ENCODE results near the gene NKX1-1. TPM values are rescaled to one million over a fixed set of nuclear protein-coding genes. Genes with fewer than 3 reads are reported as not detected.

NKX1-1 gene
- total RNA-seq, 2 donors from 2014 or later, result not detected

DNA sequence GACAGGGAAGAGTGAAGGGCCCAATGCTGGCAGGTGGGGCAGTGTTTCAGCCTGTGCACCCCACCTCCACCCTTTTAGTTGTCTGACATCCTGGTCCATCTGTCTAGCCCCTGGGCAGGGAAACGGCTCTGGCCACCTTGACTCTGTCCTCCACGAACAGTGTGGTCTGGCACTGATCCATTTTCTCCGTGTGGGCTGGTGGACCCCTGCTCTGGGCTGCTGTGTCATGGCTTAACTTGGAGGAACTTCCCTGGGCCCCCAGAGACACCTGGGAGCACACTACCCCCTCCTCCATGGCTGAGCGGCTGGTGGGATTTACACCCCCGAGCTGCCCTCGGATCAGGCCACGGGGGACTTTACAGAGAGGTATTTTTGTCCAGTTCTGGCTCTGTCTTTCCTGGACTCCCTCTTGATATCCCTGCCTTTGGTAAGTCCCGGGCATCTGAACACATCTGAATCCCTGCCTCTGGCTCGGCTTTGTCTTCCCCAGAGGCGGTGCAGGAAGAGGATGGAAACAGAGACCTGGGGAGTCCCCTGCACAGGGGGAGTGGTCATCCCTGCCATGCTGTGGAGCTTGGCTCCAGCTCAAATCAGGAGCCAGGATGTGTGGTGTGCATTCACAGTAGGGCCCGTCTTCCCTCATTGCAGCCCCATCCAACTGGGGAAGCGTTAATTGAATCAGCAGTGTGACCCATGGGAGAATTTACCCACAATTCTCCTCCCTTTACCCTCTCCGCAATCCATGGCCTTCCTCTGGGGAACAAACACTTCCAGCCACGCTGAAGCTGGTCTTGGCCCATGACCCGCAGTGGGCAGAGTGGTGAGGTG is 6.3 kb upstream of the NKX1-1 start:
- ATAC-seq (no peak), DNase-seq (ENCODE audit: low spot score) (no peak)
- H3K27me3 Mint-ChIP-seq, result peaks cover 35 to 36% of the 10 kb centered on the region in 2 donors
- H3K4me1 Mint-ChIP-seq (ENCODE audit: low read depth in 2 of 2), result peaks cover 0 to 3% of the 10 kb centered on the region in 2 donors
- no peaks in the 10 kb centered on the region for H3K36me3 Mint-ChIP-seq
- H3K27ac Mint-ChIP-seq, result no peak overlapping the region
- H3K4me3 Mint-ChIP-seq, result no peak overlapping the region
- no peaks in the 10 kb centered on the region for H3K9me3 Mint-ChIP-seq

GRCh38 chr4:1411436-1412375 is 5.5 kb upstream of the NKX1-1 start:
- Mint-ChIP-seq H3K27ac (no peak overlapping the region), H3K4me3 (no peak overlapping the region), H3K4me1 (ENCODE audit: low read depth in 2 of 2) (peaks cover 0 to 3% of the 10 kb centered on the region in 2 donors), H3K9me3 (no peaks in the 10 kb centered on the region), H3K36me3 (no peaks in the 10 kb centered on the region), H3K27me3 (peaks cover 39 to 40% of the 10 kb centered on the region in 2 donors)
- DNase-seq (ENCODE audit: low spot score) (no peak), ATAC-seq (no peak)

DNA sequence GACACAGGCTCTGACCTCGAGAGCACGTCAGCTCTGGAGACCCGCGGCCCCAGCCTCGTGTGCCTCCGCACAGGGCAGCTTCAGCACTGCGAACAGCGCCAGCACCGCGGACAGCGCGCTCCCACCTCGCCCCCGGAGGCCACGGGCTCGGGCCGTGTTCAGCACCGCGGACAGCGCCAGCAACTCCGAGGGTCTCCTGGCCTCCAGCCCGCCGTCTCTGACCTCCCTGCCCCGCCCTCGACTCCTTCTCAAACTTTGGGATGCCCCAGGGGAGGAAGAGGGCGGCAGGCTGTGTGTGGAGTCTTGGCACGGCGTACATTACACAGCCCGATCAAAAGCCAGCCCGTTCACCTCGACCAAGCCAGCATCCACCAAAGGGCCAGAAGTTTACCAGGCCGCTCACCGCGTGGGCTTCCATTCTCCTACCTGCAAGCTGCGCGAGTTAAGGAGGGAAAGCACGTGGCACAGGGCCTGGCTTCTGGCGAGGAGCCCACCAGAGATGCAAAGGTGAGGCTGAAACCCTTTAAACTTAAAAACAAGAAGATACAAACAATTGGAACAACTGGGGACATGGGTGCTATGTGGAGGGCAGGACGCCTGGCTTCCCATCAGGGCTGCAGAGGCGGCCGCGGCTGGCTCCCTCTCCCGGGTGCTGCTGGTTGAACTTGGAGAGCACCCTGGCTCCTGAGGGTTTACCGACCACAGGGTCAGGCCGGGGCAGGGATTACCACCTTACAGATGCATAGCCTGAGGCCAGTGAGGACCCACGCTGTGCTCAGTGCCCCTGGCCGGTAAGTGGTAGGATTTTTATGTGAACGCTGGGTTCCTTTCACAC is 4.5 kb upstream of the NKX1-1 start:
- H3K4me3 Mint-ChIP-seq, result no peak overlapping the region
- no peaks in the 10 kb centered on the region for H3K36me3 Mint-ChIP-seq
- H3K9me3 Mint-ChIP-seq, result no peaks in the 10 kb centered on the region
- no peak overlapping the region for H3K27ac Mint-ChIP-seq
- peaks cover 0 to 3% of the 10 kb centered on the region in 2 donors for H3K4me1 Mint-ChIP-seq (ENCODE audit: low read depth in 2 of 2)
- H3K27me3 Mint-ChIP-seq, result peaks cover 33% of the 10 kb centered on the region in 2 donors
- no peak for DNase-seq (ENCODE audit: low spot score)
- peak; percentile 52 to 79 for ATAC-seq

DNA sequence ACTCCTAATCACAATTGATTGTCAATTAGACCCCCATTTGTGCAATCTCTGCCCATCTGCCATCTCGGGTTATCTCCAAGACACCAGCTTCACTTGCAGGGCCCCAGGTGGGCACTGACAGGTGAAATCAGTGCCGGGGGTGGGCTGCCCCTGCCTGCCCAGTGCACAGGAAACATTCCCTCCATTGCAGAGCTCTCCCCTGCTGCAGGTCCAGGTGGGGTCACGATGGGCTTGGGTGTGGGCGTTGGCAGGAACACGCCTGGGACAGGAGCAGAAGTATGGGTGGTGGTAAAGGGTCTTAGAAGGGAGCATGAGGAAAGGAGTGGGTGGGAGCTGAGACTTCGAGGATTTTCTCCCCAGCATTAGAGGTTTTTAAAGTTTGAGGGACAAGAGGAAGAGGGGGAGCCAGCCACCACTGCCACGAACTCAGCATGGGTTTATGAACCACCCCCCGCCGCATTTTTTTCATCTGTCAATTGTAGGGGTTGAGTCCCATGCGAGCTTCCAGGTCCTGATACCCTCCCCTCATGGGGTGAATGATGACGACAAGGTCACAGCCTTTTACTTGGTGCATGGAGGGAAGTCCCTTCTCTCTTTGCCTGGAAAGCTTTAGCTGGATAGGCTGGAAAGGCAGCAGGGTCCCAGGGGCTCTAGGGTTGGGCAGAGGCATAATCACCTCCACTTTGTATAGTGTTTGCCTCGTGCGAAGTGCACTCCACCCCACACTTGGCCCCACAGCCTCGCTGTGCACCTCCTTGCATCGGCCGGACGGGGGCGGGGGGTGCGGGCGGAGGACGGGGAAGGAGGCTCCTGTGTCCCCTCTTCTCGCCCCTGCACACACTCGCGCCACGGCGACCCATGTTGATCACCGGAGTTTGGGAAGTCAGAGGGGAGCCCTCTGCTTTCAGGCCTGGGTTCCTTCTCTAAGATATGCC is 3.5 kb upstream of the NKX1-1 start:
- H3K36me3 Mint-ChIP-seq, result no peaks in the 10 kb centered on the region
- no peaks in the 10 kb centered on the region for H3K9me3 Mint-ChIP-seq
- ATAC-seq (no peak), DNase-seq (ENCODE audit: low spot score) (no peak)
- peaks cover 32 to 40% of the 10 kb centered on the region in 2 donors for H3K27me3 Mint-ChIP-seq
- no peak overlapping the region for H3K27ac Mint-ChIP-seq
- H3K4me3 Mint-ChIP-seq, result no peak overlapping the region
- peaks cover 0 to 3% of the 10 kb centered on the region in 2 donors for H3K4me1 Mint-ChIP-seq (ENCODE audit: low read depth in 2 of 2)

GRCh38 chr4:1409079-1409478 is 2.8 kb upstream of the NKX1-1 start:
- Mint-ChIP-seq H3K36me3 (no peaks in the 10 kb centered on the region), H3K9me3 (no peaks in the 10 kb centered on the region), H3K4me1 (ENCODE audit: low read depth in 2 of 2) (peaks cover 0 to 3% of the 10 kb centered on the region in 2 donors), H3K27ac (no peak overlapping the region), H3K4me3 (no peak overlapping the region), H3K27me3 (peaks cover 32 to 40% of the 10 kb centered on the region in 2 donors)
- no peak for ATAC-seq
- DNase-seq (ENCODE audit: low spot score), result no peak

- Mint-ChIP-seq H3K36me3 (no peaks in the 10 kb centered on the region), H3K9me3 (no peaks in the 10 kb centered on the region), H3K4me1 (ENCODE audit: low read depth in 2 of 2) (peaks cover 0 to 3% of the 10 kb centered on the region in 2 donors), H3K27me3 (peaks cover 33 to 40% of the 10 kb centered on the region in 2 donors), H3K27ac (no peak overlapping the region), H3K4me3 (no peak overlapping the region)
- DNase-seq (ENCODE audit: low spot score), result no peak
- no peak for ATAC-seq
Measured at GRCh38 chr4:1408418-1408817, 2.2 kb upstream of the NKX1-1 start.

DNA sequence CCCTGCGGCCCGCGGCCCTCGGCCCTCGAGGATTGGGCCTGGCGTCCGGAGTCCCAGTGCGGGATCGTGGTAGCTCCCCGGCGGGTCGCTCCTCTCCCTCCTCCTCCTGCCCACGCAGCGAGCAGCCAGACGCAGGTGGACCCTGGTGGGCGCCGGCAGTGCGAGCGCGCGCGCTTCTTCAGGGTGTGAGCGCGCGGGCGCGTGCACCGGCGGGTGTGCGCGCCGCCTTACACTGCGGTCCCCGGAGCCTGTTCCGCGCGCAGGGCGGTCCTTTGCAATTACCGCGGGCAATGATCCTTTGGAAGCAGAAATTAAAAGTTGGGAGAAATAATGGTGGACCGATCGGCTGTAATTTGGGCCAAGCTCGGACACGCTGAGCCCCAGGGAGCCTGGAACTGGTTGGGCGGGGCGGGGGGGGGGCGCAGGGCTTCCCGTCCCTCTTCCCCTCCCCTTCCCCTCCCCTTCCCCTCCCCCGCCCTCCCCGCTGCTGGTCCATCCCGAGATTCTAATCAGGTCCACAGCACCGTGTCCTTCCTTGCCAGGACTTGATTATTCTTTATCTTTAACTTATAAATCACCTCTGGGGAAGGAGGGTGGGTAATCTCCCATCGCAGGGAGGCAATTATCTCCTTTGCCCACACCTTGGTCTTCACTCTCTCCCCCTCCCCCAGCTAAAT is 1.6 kb upstream of the NKX1-1 start:
- ATAC-seq (no peak), DNase-seq (ENCODE audit: low spot score) (no peak)
- Mint-ChIP-seq H3K27ac (no peak overlapping the region), H3K9me3 (no peaks in the 10 kb centered on the region), H3K4me1 (ENCODE audit: low read depth in 2 of 2) (peaks cover 0 to 3% of the 10 kb centered on the region in 2 donors), H3K27me3 (peaks cover 33 to 40% of the 10 kb centered on the region in 2 donors), H3K36me3 (no peaks in the 10 kb centered on the region), H3K4me3 (no peak overlapping the region)

DNA sequence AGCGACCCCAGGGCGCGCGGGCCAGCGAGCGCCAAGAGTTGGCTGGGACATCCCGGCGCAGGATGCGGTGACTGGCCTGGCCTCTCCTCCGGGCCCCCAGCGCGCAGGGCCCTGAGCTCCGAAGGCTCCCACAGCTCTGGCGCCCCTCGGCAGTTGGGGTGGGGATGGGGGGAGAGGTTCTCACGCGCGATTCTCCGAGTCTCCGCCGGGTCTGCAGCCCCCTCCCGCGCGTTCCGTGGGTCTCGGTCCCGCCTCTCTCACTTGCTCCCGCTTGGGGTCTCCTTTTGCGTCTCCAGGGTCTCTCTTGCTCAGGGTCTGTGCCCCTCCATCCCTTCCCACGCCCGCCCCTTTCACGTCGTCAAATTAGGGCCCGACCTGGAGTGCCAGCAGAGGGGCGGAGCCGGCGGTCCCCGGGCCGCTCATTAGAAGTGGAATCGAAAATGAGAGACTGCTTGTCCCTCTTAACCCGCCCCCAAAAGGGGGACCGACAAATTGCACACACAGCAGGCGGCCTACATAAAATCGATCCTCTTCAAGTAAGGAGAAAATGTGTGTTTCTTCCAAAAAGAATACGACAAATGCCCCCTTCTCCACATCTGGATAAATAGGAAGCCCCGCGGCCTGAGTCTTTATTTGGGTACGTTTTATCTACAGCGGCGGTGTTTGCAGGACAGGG is 877 bp upstream of the NKX1-1 start:
- no peak overlapping the region for H3K4me3 Mint-ChIP-seq
- H3K36me3 Mint-ChIP-seq, result no peaks in the 10 kb centered on the region
- H3K9me3 Mint-ChIP-seq, result no peaks in the 10 kb centered on the region
- H3K4me1 Mint-ChIP-seq (ENCODE audit: low read depth in 2 of 2), result peaks cover 0 to 3% of the 10 kb centered on the region in 2 donors
- ATAC-seq (no peak), DNase-seq (ENCODE audit: low spot score) (no peak)
- H3K27ac Mint-ChIP-seq, result no peak overlapping the region
- peaks cover 35 to 40% of the 10 kb centered on the region in 2 donors for H3K27me3 Mint-ChIP-seq

GRCh38 chr4:1405636-1406393 is 427 bp downstream of the NKX1-1 start:
- ATAC-seq, result no peak

DNA sequence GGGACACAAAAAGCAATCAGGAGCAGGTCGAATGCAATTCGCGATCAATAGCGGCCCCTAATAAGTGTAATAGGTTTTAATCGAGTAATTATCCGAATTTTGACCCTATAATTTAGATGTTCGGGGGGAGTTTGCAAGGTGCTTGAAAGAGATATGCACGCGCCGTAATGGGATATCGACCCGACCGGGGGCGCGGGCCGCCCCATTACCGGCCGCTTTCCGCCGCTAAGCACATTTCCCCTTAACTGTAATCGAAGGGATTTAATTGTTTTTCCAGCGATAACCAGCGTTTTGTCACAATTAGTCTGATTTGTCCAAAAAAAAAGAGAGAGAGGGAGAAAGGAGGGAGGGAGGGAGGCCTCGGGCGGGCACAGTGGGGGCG is 997 bp downstream of the NKX1-1 start:
- Mint-ChIP-seq H3K9me3 (no peaks in the 10 kb centered on the region), H3K27me3 (peaks cover 30 to 32% of the 10 kb centered on the region in 2 donors), H3K36me3 (no peaks in the 10 kb centered on the region), H3K4me3 (no peak overlapping the region), H3K4me1 (ENCODE audit: low read depth in 2 of 2) (no peaks in the 10 kb centered on the region), H3K27ac (no peak overlapping the region)
- ATAC-seq (no peak), DNase-seq (ENCODE audit: low spot score) (no peak)

More at GRCh38 chr4:1405636-1406393, 427 bp downstream of the NKX1-1 start:
- Mint-ChIP-seq H3K27ac (no peak overlapping the region), H3K9me3 (no peaks in the 10 kb centered on the region), H3K4me3 (no peak overlapping the region), H3K36me3 (no peaks in the 10 kb centered on the region), H3K4me1 (ENCODE audit: low read depth in 2 of 2) (peaks cover 0 to 3% of the 10 kb centered on the region in 2 donors), H3K27me3 (peaks cover 30 to 32% of the 10 kb centered on the region in 2 donors)
- no peak for DNase-seq (ENCODE audit: low spot score)

DNA sequence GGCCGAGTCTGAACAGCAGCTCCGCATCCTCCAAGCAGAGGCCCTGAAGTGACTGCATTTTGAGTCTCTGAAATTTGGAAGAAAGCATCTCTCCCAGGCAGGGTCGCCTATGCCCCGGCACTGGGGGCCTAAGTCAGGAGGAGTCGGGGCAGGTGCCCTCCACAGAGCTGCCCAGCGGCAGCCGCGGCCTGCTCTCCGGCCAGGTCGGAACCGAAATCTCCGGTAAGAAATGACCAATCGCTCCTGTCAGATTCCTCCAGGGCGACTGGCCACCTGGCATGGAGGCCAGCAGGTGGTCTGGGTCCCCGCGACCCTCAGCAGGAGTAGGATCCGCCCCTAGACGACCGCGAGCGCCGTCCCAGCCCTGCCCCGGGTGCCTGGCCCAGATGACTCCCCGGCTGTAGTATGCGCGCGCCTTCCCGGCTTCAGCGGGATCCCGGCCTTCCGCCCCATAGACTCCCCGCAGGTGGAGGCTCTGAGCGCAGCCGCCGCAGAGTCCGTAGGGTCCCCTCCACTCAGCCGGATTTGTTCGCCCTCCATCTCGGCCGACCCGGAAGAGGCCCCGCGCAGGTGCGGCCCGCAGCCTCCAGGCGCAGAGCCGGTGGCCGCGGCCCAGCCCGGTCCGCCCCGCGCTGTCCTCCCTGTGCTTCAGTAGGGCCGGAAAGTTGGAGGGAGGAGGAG is 1.5 kb downstream of the NKX1-1 start:
- H3K27me3 Mint-ChIP-seq, result peaks cover 30% of the 10 kb centered on the region in 2 donors

More for the DNA sequence above, 1.5 kb downstream of the NKX1-1 start:
- no peak for ATAC-seq
- H3K4me3 Mint-ChIP-seq, result no peak overlapping the region
- H3K27ac Mint-ChIP-seq, result no peak overlapping the region
- H3K9me3 Mint-ChIP-seq, result no peaks in the 10 kb centered on the region
- H3K36me3 Mint-ChIP-seq, result no peaks in the 10 kb centered on the region
- no peaks in the 10 kb centered on the region for H3K4me1 Mint-ChIP-seq (ENCODE audit: low read depth in 2 of 2)
- DNase-seq (ENCODE audit: low spot score), result no peak
